Activated CD4-positive, alpha-beta T cell treated with anti-CD3 and anti-CD28 coated beads, Interleukin-2, amount 10 ng/mL, durations not matched to agents 7 days and 5 days (primary cell): ENCODE measurements around the gene RPS18. TPM values are rescaled to one million over a fixed set of nuclear protein-coding genes. Genes with fewer than 3 reads are reported as not detected.

Source experiments
- CTCF ChIA-PET: fragments of 350-600 bp; sonication (Branson Sonifier 250); formaldehyde crosslinking; loops from one replicate; lab custom pipeline; 2021; ENCODE audit warnings: antibody characterized with exemption; lab: Charles Lee
- POLR2A ChIA-PET: fragments of 350-600 bp; sonication (Branson Sonifier 250); formaldehyde crosslinking; loops from one replicate; lab custom pipeline; 2021; ENCODE audit warnings: antibody characterized with exemption; lab: Charles Lee
- DNase-seq: peaks from one replicate; pipeline ENCODE4 v3.0.0-alpha.2; 2020
- H3K27ac Mint-ChIP-seq: one replicate; pipeline ENCODE4 v1.8.0; 2021; ENCODE audit warnings: mild to moderate bottlenecking, moderate library complexity, mixed read lengths
- H3K27me3 Mint-ChIP-seq: one replicate; pipeline ENCODE4 v1.8.0; 2021; ENCODE audit warnings: mixed read lengths
- H3K36me3 Mint-ChIP-seq: one replicate; pipeline ENCODE4 v1.8.0; 2021; ENCODE audit warnings: low read depth, mixed read lengths
- H3K4me1 Mint-ChIP-seq: one replicate; pipeline ENCODE4 v1.8.0; 2021; ENCODE audit warnings: mixed read lengths
- H3K4me3 Mint-ChIP-seq: one replicate; pipeline ENCODE4 v1.8.0; 2021; ENCODE audit warnings: mild to moderate bottlenecking, moderate library complexity, mixed read lengths
- H3K9me3 Mint-ChIP-seq: one replicate; pipeline ENCODE4 v1.8.0; 2021; ENCODE audit warnings: mixed read lengths
- total RNA-seq, 2 experiments: library from RNA; stranded (reverse); gene quantifications; one replicate each; pipeline ENCODE4 v1.2.3, GENCODE V29; 2021

Gene RPS18
- total RNA-seq, 2 experiments from 2014 or later = 2,438 to 3,135 TPM

DNA sequence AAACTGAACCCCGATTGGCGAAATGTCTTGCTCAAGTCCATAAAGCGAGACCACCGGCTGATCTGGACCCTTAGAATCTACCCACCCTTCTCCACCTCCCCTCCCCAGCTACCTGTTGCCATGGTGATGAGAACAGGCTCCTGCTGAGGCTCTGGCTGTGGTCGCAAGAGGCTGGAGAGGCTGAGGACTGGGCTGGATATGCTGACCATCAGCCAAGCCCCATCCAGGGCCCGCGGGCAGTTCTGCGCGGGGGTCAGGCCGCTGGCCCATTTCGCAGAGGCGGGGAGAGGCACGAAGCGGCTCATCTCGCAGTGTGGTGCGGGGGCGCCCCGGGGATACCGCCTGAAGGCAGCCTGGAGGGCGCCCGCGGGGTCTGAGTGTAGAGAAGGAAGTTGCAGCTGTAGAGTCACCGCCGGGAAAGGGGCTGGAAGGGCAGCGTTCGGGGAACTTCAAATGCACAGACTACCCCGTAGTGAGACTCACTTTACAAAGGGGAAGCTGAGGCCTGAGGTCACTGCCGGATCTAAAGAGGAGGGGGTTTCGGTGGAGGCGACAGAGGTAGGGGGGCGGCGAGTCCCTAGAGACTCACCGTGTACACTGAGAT, 41.3 kb downstream of the RPS18 start:
- H3K4me3 Mint-ChIP-seq = peak overlapping the region; percentile 99
- DNase-seq = peak; percentile 33
- peak overlapping the region; percentile 96 for H3K27ac Mint-ChIP-seq
- ChIA-PET POLR2A (no interaction called here), CTCF (interaction anchor here (0.6 to 2.0 kb wide), 5 partner anchors 12 to 132 kb away, joined by 3 to 11 read pairs (median 5); partner anchors contain the start of genes B3GALT4 and RGL2)
- no peaks in the 10 kb centered on the region for H3K27me3 Mint-ChIP-seq
- peaks cover 55% of the 10 kb centered on the region for H3K4me1 Mint-ChIP-seq
- H3K36me3 Mint-ChIP-seq = peaks cover 44% of the 10 kb centered on the region
- H3K9me3 Mint-ChIP-seq = no peaks in the 10 kb centered on the region

DNA sequence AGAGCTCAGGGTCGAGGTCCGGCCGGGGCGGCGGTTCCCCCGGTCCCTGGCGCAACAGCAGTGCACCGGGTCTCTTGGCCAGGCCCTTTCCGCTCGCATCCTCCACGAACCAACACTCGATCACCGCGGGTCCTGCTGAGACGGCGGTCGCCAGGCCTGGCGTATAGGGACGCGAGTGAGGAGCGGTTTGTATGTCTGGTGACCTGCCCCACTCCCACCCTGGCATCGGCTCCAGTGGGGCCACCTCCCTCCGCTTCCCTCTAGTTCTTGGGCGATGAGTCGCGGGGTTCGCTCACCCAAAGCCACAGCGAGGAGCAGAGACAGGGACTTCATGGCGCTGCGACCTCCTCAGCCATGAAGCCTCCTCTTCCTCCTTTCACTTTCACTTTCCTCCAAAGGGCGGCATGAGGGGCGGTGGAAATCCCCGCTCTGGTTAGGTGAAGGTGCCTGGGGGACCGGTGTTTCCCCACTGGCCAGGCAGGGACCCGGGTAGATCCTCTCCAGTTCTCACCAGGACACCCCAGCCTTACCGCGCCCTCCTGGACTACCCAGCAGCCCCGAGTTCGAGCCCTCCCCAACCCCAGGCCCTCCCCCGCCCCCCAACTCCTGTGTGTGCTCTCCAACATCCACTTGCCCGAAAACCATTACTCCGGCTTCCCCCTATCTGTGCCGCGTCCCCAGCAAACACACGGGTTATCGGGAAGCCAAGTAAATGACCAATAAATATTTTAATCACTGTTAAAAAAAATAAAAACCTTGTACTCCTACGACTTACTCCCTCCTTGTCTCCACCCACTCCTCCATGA, 42.0 kb downstream of the RPS18 start, which contains the start of gene TAPBP:
Gene TAPBP, minus strand, starts transcription at position 370 of the 806 bp plus-strand sequence. Its CDS starts 37 bp downstream, at position 333.
- peak; percentile 90 for DNase-seq
- H3K9me3 Mint-ChIP-seq = no peaks in the 10 kb centered on the region
- H3K4me1 Mint-ChIP-seq = peaks cover 57% of the 10 kb centered on the region
- peak within 1 kb of the TSS; percentile 96 for H3K27ac Mint-ChIP-seq
- CTCF ChIA-PET = interaction anchor here (0.6 kb wide), 1 partner anchor 132 kb away, joined by 3 read pairs; no protein-coding TSS in a partner anchor
- no peaks in the 10 kb centered on the region for H3K27me3 Mint-ChIP-seq
- peak within 1 kb of the TSS; percentile 99 for H3K4me3 Mint-ChIP-seq
- POLR2A ChIA-PET = no interaction called here
- peaks cover 45% of the 10 kb centered on the region for H3K36me3 Mint-ChIP-seq

DNA sequence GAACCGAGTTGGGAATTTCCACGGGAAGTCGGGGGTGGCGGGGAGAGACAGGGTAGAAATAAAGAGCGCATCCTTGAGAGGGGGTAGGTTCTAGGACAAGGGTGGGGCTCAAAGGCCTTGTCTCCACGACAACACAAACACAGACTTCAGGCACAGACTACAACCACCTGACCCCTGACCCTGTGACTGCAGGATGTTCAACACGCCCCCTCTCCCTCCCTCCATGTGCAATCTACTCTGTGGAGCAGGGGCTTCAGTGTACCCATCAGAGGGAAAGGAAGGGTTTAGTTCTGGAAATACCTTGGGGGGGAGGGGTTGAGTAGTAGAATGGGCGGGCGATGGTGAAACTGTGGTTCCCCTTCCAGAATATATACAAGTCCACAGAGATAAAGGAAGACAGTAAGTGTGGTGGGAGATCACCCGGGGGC, 42.7 kb downstream of the RPS18 start:
- peak; percentile 82 for DNase-seq
- no peaks in the 10 kb centered on the region for H3K9me3 Mint-ChIP-seq
- CTCF ChIA-PET = interaction anchor here (2.4 kb wide), 1 partner anchor 15 kb away, joined by 5 read pairs; the partner anchor contains the start of gene RGL2
- peaks cover 63% of the 10 kb centered on the region for H3K4me1 Mint-ChIP-seq
- peak overlapping the region; percentile 99 for H3K4me3 Mint-ChIP-seq
- H3K36me3 Mint-ChIP-seq = peaks cover 51% of the 10 kb centered on the region
- H3K27ac Mint-ChIP-seq = peak overlapping the region; percentile 96
- no peaks in the 10 kb centered on the region for H3K27me3 Mint-ChIP-seq
- POLR2A ChIA-PET = no interaction called here

DNA sequence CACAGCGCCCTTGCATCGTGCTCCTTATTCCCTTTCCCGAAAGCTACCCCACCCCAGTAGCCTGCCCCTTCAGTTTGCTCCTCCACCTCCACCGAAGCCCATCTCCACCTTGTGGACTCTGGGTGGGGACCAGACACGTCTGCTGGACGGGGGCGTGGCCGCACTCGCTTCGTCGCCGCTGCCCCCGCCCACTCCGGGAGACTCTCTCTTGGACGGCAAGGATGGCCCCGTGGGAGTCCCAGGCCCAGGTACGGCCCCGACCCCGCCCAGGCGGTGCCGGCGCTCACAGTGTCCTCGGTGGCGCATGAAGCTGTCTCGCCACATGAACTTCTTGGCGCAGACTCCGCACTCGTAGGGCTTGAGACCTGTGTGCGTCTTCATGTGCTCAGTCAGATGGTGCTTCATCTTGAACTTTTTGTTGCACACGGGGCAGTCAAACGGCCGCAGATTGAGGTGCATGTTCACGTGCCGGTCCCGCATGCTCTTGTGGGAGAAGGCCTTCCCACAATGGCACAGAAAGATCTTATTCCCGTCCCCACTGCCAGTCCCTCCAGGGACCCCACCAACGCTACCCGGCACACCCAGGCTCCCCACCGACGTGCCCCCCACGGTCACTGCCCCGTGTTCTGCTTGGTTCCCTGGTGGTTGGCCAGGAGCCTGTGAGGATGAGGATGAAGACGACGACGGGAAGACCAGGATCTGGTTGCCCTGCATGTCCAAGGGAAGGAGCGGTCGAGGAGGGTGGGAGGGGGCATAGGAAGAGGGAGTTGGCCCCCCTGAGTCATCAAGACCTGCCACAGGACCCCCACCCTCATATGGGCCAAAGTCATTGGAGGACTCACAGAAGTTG, 43.3 kb downstream of the RPS18 start:
- Mint-ChIP-seq H3K4me3 (peak overlapping the region; percentile 99), H3K27me3 (no peaks in the 10 kb centered on the region), H3K27ac (peak overlapping the region; percentile 96), H3K36me3 (peaks cover 58% of the 10 kb centered on the region), H3K4me1 (peaks cover 70% of the 10 kb centered on the region), H3K9me3 (no peaks in the 10 kb centered on the region)
- ChIA-PET POLR2A (no interaction called here), CTCF (interaction anchor here (2.4 kb wide), 1 partner anchor 16 kb away, joined by 5 read pairs; the partner anchor contains the start of gene RGL2)
- DNase-seq = no peak

DNA sequence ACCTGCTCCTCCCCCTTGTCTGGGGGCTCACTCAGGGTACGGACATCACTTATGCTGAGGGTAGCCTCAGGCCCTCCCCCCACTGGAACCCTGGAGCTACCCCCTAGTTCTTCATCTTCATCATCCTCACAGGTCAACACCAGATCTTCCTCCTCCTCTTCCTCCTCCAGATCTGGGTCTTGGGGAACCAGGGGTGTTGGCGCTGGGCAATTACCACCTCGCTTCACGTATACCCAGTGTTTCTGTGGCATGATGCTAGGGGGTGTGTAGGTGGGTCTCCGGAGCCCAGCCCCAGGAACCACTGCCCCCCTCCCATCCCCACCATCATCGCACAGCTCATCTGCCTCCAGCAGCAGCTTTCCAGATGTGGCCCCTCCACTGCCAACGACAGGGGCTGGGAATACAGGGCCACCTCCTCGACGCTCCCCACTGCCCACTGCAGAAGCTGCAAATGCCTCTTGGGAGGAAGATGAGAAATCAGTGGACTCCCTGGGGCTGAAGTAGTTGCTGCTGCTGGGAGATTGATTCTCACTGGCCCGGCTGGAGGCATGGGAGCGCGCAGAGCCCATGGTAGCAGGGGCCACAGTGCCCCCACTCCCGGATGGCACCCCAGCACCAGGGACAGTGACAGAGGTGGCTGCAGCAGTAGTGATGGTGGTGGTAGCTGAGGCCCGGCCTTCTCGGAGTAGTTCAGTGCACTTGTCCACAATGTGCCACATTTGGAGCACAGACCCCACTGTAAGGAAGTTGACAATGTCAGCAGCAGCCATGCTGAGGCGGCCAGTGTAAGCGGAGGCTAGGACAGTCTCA, 44.1 kb downstream of the RPS18 start:
- peaks cover 62% of the 10 kb centered on the region for H3K36me3 Mint-ChIP-seq
- H3K27ac Mint-ChIP-seq = peak overlapping the region; percentile 67
- H3K27me3 Mint-ChIP-seq = no peaks in the 10 kb centered on the region
- peaks cover 75% of the 10 kb centered on the region for H3K4me1 Mint-ChIP-seq
- H3K9me3 Mint-ChIP-seq = no peaks in the 10 kb centered on the region
- POLR2A ChIA-PET = no interaction called here
- no peak for DNase-seq
- CTCF ChIA-PET = interaction anchor here (2.4 to 2.5 kb wide), 2 partner anchors 17 to 27 kb away, joined by 5 to 8 read pairs; partner anchors contain the start of genes PFDN6, RGL2 and WDR46
- H3K4me3 Mint-ChIP-seq = peak overlapping the region; percentile 99

DNA sequence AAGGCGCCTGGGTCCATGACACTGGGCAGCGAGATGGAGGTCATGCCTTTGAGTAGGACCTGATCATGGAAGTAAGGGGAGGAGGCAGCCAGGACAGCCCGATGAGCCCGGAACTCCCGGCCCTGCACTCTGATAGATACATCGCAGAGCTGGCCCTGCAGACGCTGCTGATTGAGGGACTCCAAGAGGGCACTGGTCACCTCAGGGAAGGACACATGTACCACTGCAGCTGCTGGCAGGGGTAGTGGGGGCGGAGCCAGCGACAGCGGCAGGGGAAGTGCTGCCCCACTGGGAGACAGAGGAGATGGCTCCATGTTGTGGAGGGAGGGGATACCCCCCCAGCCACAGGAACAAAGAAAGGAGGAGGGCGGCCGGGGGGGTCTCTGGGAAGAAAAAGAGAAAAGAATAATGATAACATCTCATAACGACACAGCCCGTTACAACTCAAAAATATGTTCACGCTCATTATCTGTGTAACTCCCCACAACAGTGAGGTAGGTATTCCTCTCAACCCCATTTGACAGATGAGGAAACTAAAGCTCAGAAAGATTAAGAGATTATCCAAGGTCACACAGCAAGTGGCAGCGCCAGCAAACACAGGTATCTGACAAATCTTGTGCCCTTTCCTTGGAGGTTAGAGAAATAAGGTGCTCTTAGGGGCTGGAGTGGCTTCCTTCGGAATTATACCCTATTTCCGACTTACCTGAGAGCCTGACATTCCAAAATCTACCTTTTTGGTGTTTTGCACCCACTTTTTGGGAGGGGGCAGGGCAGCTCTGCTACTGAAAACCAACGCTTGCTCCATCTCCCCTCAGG, 44.9 kb downstream of the RPS18 start:
- H3K27ac Mint-ChIP-seq = peak overlapping the region; percentile 67
- H3K27me3 Mint-ChIP-seq = no peaks in the 10 kb centered on the region
- H3K4me1 Mint-ChIP-seq = peaks cover 79% of the 10 kb centered on the region
- no peak for DNase-seq
- peaks cover 66% of the 10 kb centered on the region for H3K36me3 Mint-ChIP-seq
- peak overlapping the region; percentile 99 for H3K4me3 Mint-ChIP-seq
- CTCF ChIA-PET = interaction anchor here (1.1 to 2.5 kb wide), 4 partner anchors 18 to 28 kb away, joined by 4 to 8 read pairs (median 4); partner anchors contain the start of genes PFDN6, RGL2 and WDR46
- POLR2A ChIA-PET = no interaction called here
- H3K9me3 Mint-ChIP-seq = no peaks in the 10 kb centered on the region

DNA sequence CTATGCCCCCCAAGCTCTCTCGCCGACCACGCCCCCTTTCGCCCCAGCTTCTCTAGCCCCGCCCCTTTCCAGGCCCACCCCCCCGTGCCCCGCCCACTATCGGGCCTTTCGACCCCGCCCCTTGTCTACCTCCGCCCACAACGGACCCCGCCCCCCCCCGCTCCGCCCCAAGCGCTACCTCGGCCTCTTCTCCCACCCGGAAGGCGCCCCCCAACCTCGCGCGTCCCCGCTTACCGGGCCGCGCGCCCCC, 45.5 kb downstream of the RPS18 start:
- Mint-ChIP-seq H3K4me1 (peaks cover 78% of the 10 kb centered on the region), H3K27me3 (no peaks in the 10 kb centered on the region), H3K9me3 (no peaks in the 10 kb centered on the region), H3K27ac (peak overlapping the region; percentile 65), H3K4me3 (peak overlapping the region; percentile 99), H3K36me3 (peaks cover 66% of the 10 kb centered on the region)
- CTCF ChIA-PET = interaction anchor here (0.6 to 2.5 kb wide), 5 partner anchors 18 to 122 kb away, joined by 4 to 11 read pairs (median 4); partner anchors contain the start of genes PFDN6 and WDR46
- no peak for DNase-seq
- POLR2A ChIA-PET = no interaction called here

DNA sequence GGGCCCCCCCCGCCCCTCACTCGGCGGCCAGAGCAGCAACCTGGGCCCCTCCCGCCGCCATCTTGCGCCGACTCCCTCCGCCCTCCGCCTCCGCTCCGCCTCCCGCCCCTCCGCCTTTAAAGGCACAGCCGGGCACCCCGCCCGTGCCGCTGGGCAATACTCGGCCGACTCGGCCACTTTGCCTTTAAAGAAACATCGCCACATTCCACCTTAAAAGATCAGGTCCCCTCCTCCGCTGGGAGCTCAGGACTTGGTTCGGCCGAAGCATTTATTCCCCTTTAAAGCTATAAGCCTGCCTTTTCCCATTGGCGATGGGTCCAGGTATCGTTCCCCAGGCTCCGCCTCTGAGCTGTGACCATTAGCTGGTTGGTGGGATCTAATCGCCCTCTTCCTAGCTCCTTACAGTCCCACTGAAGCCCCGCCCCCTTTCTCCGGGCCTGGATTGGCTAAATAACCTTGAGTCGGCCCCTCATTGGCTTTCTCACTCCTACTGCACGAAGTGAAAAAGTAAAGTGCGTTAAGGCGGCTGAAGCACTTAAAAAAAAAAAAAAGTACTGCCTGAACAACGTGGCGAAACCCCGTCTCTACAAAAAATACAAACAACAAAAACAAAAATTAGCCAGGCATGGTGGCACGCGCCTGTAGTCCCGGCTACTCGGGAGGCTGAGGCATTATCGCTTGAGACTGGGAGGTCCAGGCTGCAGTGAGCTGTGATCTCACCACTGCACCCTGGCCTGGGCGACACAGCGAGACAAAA, 46.0 kb downstream of the RPS18 start, which contains the start of gene ZBTB22:
Gene ZBTB22, minus strand, starts transcription at position 76 of the 757 bp plus-strand sequence. CDS start 828 bp downstream, outside the sequence.
- peaks cover 74% of the 10 kb centered on the region for H3K4me1 Mint-ChIP-seq
- H3K4me3 Mint-ChIP-seq = peak within 1 kb of the TSS; percentile 99
- ChIA-PET CTCF (interaction anchor here (0.6 to 2.5 kb wide), 10 partner anchors 11 to 479 kb away, joined by 3 to 11 read pairs (median 4); partner anchors contain the start of genes B3GALT4, PFDN6, TAP2 and WDR46), POLR2A (interaction anchor here (0.7 kb wide), 1 partner anchor 61 kb away, joined by 3 read pairs; no protein-coding TSS in a partner anchor)
- peak within 1 kb of the TSS; percentile 96 for H3K27ac Mint-ChIP-seq
- peak; percentile 98 for DNase-seq
- H3K36me3 Mint-ChIP-seq = peaks cover 65% of the 10 kb centered on the region
- H3K27me3 Mint-ChIP-seq = no peaks in the 10 kb centered on the region
- H3K9me3 Mint-ChIP-seq = no peaks in the 10 kb centered on the region

DNA sequence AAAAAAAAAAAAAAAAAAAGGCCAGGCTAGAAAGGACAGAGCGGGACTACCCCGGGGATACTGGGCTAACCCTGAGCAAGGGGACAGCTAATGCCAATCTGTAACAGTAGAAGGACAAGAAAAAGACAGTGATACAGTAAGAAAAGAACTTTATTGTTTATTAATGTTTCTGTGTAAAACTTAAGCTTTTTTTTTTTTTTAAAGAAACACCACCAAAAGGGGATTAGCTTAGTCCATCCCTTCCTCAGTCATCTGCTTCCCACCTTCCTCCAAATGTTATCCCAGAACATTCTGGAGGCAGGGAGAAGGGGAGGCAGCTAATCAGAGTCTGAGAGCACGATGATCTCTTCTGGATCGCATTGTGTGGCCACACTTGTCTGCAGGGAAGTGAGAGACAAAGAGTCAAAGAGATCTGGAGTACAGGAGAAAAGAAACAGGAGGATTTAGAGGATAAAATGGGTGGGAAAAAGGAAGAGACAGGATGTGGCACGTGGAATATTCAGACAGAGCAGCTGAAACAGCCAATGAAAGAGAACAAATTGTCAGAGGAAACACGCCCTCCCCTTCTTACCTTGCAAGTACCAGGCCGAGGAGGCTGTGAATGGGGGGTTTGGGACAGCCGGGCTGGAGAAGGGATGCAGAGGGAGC, 46.7 kb downstream of the RPS18 start:
- CTCF ChIA-PET = interaction anchor here (0.6 to 2.5 kb wide), 7 partner anchors 11 to 480 kb away, joined by 3 to 11 read pairs (median 4); partner anchors contain the start of genes B3GALT4, PFDN6, TAP2 and WDR46
- H3K27me3 Mint-ChIP-seq = no peaks in the 10 kb centered on the region
- DNase-seq = no peak
- H3K27ac Mint-ChIP-seq = peak overlapping the region; percentile 96
- POLR2A ChIA-PET = interaction anchor here (0.6 to 0.7 kb wide), 2 partner anchors 61 to 469 kb away, joined by 3 read pairs; no protein-coding TSS in a partner anchor
- H3K4me1 Mint-ChIP-seq = peaks cover 75% of the 10 kb centered on the region
- H3K36me3 Mint-ChIP-seq = peaks cover 58% of the 10 kb centered on the region
- peak overlapping the region; percentile 99 for H3K4me3 Mint-ChIP-seq
- no peaks in the 10 kb centered on the region for H3K9me3 Mint-ChIP-seq

DNA sequence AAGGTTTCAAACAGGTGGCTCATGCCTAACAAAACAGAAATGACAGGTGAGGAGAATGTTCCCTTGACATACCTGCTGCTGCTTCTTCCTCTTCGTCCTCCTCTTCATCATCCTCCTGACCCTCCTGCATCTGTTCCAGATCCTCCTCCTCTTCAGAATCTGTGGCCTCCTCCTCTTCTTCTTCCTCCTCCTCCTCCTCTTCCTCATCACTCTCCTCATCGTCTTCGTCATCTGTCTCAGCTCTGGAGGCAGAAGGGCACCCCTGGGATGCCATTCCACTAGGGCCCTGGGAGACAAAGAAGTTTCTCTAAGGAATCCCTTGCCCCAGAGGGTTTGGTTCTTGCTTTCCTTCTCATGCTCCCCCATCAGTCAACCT, 48.1 kb downstream of the RPS18 start:
- Mint-ChIP-seq H3K36me3 (peaks cover 56% of the 10 kb centered on the region), H3K27ac (peak overlapping the region; percentile 19), H3K4me1 (peaks cover 77% of the 10 kb centered on the region), H3K9me3 (no peaks in the 10 kb centered on the region), H3K4me3 (peak overlapping the region; percentile 99), H3K27me3 (no peaks in the 10 kb centered on the region)
- no peak for DNase-seq
- ChIA-PET POLR2A (no interaction called here), CTCF (no interaction called here)
